Measurements from ENCODE around the gene LRCH1. TPM values are rescaled to one million over a fixed set of nuclear protein-coding genes. Genes with fewer than 3 reads are reported as not detected.

LRCH1 gene
- polyA plus RNA-seq, 1 of the 3 experiments (the other 2 are of a cell fraction), result 5.5 TPM

DNA sequence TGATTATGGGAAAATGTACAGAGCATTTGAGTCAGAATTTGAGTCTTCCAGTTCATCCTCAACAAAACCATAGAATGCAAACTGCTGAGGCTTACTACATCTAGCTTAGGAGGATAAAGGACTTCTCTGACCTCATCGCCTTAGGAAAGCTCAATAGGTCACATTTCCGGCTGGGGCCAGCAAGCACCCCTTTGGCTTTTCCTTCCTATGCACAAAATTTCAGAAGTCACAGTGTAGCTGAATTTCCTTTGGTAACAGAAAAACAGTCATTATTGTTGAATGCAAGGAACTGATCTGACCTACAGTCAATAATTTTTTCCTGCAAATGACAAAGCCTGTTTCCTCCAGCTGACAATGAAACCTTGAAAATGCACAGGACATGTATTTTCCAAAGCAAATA, 32.8 kb upstream of the LRCH1 start:
- Histone ChIP-seq H3K27me3 (ENCODE audit: insufficient read depth) (no peaks in the 10 kb centered on the region), H3F3A (replicated peaks; ENCODE audit: insufficient read depth) (no peaks in the 10 kb centered on the region), H3K9ac (no peak overlapping the region), H3K27ac (ENCODE audit: low read depth in 2 of 2, low read length in 1 of 2) (no peak overlapping the region), H3K9me2 (no peaks in the 10 kb centered on the region), H3K4me1 (ENCODE audit: control insufficient read depth in 1 of 2, insufficient read depth in 2 of 2, low read depth in 1 of 2, low read length in 1 of 2) (no peaks in the 10 kb centered on the region; a peak in 1 of 4 replicates), H3K4me3 (ENCODE audit: low read depth in 2 of 2, low read length in 1 of 2) (no peak overlapping the region), H3K9me3 (no peaks in the 10 kb centered on the region; the same call in 1 of the 2 replicates), H3K79me2 (ENCODE audit: insufficient read depth) (no peaks in the 10 kb centered on the region), H3K4me2 (no peak overlapping the region), H3K36me3 (replicated peaks in 1 of 2; ENCODE audit: control insufficient read depth in 1 of 2, insufficient read depth in 2 of 2, low read length in 1 of 2) (no peaks in the 10 kb centered on the region), H2AFZ (ENCODE audit: low read depth) (no peak overlapping the region), H4K20me1 (ENCODE audit: insufficient read depth) (no peaks in the 10 kb centered on the region)
- TF ChIP-seq RXRA (IDR thresholded peaks at IDR 0.05; ENCODE audit: borderline replicate concordance, low read depth) (no peak), TCF12 (IDR thresholded peaks at IDR 0.05) (no peak)
- WGBS (ENCODE audit: low lambda C conversion rate), result 79% methylated on average over 2 of the region's 2 CpGs
- DNase-seq, result no peak
- CTCF ChIA-PET, result interaction anchor here (0.8 to 1.6 kb wide), 4 partner anchors 9 to 201 kb away, joined by 3 to 5 read pairs (median 3); no protein-coding TSS in a partner anchor
- POLR2A ChIA-PET, result no interaction called here

DNA sequence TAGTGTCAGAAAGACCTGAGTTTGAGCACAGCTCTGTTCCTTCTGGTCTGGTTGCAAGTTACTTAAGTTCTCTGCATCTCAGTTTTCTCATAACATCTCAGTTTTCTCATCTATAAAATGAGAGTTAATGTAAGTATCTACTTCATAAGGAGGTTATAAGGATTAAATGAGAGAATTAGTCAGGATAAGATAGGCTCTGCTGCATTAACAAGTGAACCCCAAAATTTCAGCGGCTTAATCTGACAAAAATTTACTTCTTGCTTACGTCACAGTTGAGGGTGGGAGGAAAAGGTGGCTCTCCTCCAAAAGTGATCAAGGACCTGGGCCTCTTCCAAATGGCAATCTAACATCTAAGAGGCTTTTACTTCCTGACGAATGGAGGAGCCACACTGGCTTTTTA, 31.5 kb upstream of the LRCH1 start:
- WGBS (ENCODE audit: low lambda C conversion rate), result 54% methylated on average over 3 of the region's 3 CpGs
- Histone ChIP-seq H3K9ac (no peak overlapping the region), H3F3A (replicated peaks; ENCODE audit: insufficient read depth) (no peaks in the 10 kb centered on the region), H3K27ac (ENCODE audit: low read depth in 2 of 2, low read length in 1 of 2) (no peak overlapping the region), H4K20me1 (ENCODE audit: insufficient read depth) (no peaks in the 10 kb centered on the region), H3K36me3 (replicated peaks in 1 of 2; ENCODE audit: control insufficient read depth in 1 of 2, insufficient read depth in 2 of 2, low read length in 1 of 2) (no peaks in the 10 kb centered on the region), H2AFZ (ENCODE audit: low read depth) (no peak overlapping the region), H3K27me3 (ENCODE audit: insufficient read depth) (no peaks in the 10 kb centered on the region), H3K9me2 (no peaks in the 10 kb centered on the region), H3K4me1 (ENCODE audit: control insufficient read depth in 1 of 2, insufficient read depth in 2 of 2, low read depth in 1 of 2, low read length in 1 of 2) (peaks cover 0 to 5% of the 10 kb centered on the region in 2 experiments; a peak in 2 of 4 replicates), H3K79me2 (ENCODE audit: insufficient read depth) (no peaks in the 10 kb centered on the region), H3K4me2 (no peak overlapping the region), H3K9me3 (no peaks in the 10 kb centered on the region; the same call in 1 of the 2 replicates), H3K4me3 (ENCODE audit: low read depth in 2 of 2, low read length in 1 of 2) (no peak overlapping the region)
- DNase-seq, result no peak
- POLR2A ChIA-PET, result no interaction called here
- TF ChIP-seq, protein P1, sequence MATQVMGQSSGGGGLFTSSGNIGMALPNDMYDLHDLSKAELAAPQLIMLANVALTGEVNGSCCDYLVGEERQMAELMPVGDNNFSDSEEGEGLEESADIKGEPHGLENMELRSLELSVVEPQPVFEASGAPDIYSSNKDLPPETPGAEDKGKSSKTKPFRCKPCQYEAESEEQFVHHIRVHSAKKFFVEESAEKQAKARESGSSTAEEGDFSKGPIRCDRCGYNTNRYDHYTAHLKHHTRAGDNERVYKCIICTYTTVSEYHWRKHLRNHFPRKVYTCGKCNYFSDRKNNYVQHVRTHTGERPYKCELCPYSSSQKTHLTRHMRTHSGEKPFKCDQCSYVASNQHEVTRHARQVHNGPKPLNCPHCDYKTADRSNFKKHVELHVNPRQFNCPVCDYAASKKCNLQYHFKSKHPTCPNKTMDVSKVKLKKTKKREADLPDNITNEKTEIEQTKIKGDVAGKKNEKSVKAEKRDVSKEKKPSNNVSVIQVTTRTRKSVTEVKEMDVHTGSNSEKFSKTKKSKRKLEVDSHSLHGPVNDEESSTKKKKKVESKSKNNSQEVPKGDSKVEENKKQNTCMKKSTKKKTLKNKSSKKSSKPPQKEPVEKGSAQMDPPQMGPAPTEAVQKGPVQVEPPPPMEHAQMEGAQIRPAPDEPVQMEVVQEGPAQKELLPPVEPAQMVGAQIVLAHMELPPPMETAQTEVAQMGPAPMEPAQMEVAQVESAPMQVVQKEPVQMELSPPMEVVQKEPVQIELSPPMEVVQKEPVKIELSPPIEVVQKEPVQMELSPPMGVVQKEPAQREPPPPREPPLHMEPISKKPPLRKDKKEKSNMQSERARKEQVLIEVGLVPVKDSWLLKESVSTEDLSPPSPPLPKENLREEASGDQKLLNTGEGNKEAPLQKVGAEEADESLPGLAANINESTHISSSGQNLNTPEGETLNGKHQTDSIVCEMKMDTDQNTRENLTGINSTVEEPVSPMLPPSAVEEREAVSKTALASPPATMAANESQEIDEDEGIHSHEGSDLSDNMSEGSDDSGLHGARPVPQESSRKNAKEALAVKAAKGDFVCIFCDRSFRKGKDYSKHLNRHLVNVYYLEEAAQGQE (IDR thresholded peaks at IDR 0.05; ENCODE audit: low read depth, low read length), result no peak
- TF ChIP-seq YY1 (IDR thresholded peaks at IDR 0.05; ENCODE audit: low read depth) (no peak), EP300 (IDR thresholded peaks at IDR 0.05; ENCODE audit: borderline replicate concordance in 1 of 2, low read depth in 1 of 2, low read length in 1 of 2) (no peak), JUND (IDR thresholded peaks at IDR 0.05) (no peak), GABPA (IDR thresholded peaks at IDR 0.05; ENCODE audit: low read depth) (no peak), SMC3 (IDR thresholded peaks at IDR 0.05; ENCODE audit: low read depth, low read length) (no peak), CHD2 (IDR thresholded peaks at IDR 0.05; ENCODE audit: low read length, partially characterized antibody) (no peak), SIN3A (IDR thresholded peaks at IDR 0.05; ENCODE audit: borderline replicate concordance, low read depth, low read length) (no peak), RFX5 (IDR thresholded peaks at IDR 0.05; ENCODE audit: low read length) (no peak), TEAD4 (IDR thresholded peaks at IDR 0.05; ENCODE audit: borderline replicate concordance, insufficient read depth) (no peak), GATA2 (CRISPR knock-in tag; IDR thresholded peaks at IDR 0.05) (no peak), POLR2AphosphoS5 (IDR thresholded peaks at IDR 0.05; ENCODE audit: low read depth, low read length) (no peak), RXRA (IDR thresholded peaks at IDR 0.05; ENCODE audit: borderline replicate concordance, low read depth) (no peak), FOXJ3 (CRISPR knock-in tag; IDR thresholded peaks at IDR 0.05) (no peak), MEF2A (IDR thresholded peaks at IDR 0.05; ENCODE audit: borderline replicate concordance, low read depth) (no peak)
- TF ChIP-seq, protein P2, sequence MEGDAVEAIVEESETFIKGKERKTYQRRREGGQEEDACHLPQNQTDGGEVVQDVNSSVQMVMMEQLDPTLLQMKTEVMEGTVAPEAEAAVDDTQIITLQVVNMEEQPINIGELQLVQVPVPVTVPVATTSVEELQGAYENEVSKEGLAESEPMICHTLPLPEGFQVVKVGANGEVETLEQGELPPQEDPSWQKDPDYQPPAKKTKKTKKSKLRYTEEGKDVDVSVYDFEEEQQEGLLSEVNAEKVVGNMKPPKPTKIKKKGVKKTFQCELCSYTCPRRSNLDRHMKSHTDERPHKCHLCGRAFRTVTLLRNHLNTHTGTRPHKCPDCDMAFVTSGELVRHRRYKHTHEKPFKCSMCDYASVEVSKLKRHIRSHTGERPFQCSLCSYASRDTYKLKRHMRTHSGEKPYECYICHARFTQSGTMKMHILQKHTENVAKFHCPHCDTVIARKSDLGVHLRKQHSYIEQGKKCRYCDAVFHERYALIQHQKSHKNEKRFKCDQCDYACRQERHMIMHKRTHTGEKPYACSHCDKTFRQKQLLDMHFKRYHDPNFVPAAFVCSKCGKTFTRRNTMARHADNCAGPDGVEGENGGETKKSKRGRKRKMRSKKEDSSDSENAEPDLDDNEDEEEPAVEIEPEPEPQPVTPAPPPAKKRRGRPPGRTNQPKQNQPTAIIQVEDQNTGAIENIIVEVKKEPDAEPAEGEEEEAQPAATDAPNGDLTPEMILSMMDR (IDR thresholded peaks at IDR 0.05), result no peak
- CTCF ChIA-PET, result interaction anchor here (1.2 to 2.6 kb wide), 2 partner anchors 10 to 199 kb away, joined by 4 to 7 read pairs; no protein-coding TSS in a partner anchor

Measured in SK-N-SH (cell line).